SHP77 treated with DMSO at 0.1 percent for 48 hours (cell line): Measurements from ENCODE around the gene PNMA1.

Experiments
- DNase-seq: peaks from one replicate; lab custom pipeline; 2025; lab: John Stamatoyannopoulos, UW

The PNMA1 gene

DNA sequence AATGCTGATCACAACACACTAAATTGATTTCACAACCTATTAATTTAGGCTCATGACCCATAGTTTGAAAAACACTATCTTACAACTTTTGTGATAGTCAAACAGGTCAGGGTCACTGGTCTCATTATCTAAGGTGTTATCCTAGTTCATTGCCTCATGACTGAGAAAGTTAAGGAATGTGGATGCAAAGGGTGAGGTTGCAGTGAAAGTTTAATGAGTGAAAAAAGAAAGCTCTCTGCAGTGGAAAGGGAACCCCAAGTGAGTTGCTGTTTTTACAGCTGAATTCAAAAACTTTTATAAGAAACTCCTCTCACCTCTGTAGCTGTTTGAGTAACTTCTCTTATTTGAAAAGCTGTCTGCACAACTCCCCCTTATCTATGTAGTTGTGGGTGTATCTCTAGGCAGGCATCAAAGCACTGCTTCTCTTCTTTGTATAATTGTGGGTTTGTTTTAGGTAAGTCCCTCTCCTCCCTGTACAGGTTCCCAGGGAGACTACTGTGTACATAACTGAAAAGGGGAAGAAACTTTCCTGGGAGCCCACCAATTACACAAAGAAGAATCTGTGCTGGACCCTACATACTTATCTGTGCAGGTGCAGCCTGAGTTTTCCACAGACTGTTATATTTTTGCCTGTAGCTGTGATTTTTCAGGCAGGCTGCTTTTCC lies 50.5 kb downstream of the PNMA1 start:
- no peak for DNase-seq

DNA sequence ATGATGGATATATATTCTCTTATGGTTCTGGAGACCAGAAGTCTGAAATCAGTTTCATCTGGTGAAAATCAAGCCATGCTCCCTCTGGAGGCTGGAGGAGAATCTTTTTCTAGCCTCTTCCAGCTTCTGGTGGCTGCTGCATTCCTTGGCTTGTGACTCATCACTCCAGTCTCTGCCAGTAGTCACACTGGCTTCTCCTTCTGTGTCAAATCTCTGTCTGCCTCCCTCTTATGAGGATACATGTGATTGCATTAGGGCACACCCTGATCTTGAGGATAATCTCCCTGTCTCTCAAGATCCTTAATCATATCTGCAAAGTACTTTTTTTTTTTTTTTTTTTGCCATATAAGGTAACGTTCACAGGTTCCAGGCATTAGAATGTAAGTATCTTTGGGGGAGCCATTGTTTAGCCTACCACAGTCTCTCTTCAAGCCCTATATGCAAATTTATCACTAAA lies 51.7 kb downstream of the PNMA1 start:
- no peak for DNase-seq

DNA sequence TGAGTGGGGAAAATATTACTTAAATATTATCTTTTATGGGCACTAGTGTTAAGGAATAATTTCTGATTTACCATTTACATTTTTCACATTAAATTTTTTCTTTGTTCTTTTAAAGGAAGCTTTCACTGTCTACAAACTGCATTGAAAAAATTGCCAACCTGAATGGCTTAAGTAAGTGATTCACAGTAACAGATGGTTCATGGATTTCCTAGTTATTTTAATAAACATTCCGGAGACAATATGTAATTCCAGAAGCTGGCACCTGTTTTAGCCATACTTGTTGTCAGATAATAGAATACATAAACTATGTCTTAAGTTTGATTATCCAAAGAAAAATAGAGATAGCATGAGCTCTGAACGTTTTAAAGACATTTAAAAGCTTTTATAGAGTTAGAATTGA lies 52.3 kb downstream of the PNMA1 start:
- no peak for DNase-seq
